Smooth muscle cell (in vitro differentiated cells): ENCODE results near the gene C16orf78. TPM values are rescaled to one million over a fixed set of nuclear protein-coding genes. Genes with fewer than 3 reads are reported as not detected.

Source experiments
- DNase-seq: peaks from one replicate; lab custom pipeline; 2025; ENCODE audit not compliant: unreplicated experiment; lab: John Stamatoyannopoulos, UW
- H2AFZ ChIP-seq: fragments of 200-600 bp; sonication (generic); 2 replicates; pipeline ENCODE4 v1.6.0; 2016; ENCODE audit warnings: antibody characterized with exemption, low read depth, mild to moderate bottlenecking
- H3F3A ChIP-seq: fragments of 200-600 bp; sonication (generic); 2 replicates; pipeline ENCODE4 v1.6.0; 2017; ENCODE audit warnings: antibody characterized with exemption, low read depth
- H3K27ac ChIP-seq: fragments of 200-600 bp; sonication (generic); 2 replicates; pipeline ENCODE4 v1.5.1; 2016; ENCODE audit warnings: low read depth, mild to moderate bottlenecking
- H3K27me3 ChIP-seq: fragments of 200-600 bp; sonication (generic); 2 replicates; pipeline ENCODE4 v1.6.1; 2016; ENCODE audit warnings: low read depth, mild to moderate bottlenecking
- H3K36me3 ChIP-seq: fragments of 200-600 bp; sonication (generic); 2 replicates; pipeline ENCODE4 v1.5.1; 2016; ENCODE audit warnings: low read depth
- H3K4me1 ChIP-seq: fragments of 200-600 bp; sonication (generic); 2 replicates; pipeline ENCODE4 v1.5.1; 2016; ENCODE audit warnings: low read depth
- H3K4me2 ChIP-seq: fragments of 200-600 bp; sonication (generic); 2 replicates; pipeline ENCODE4 v1.6.0; 2016; ENCODE audit warnings: mild to moderate bottlenecking
- H3K4me3 ChIP-seq: fragments of 200-600 bp; sonication (generic); 2 replicates; pipeline ENCODE4 v1.5.1; 2016; ENCODE audit warnings: mild to moderate bottlenecking
- H3K79me2 ChIP-seq: fragments of 200-600 bp; sonication (generic); 2 replicates; pipeline ENCODE4 v1.6.0; 2016; ENCODE audit warnings: low read depth, mild to moderate bottlenecking
- H3K9ac ChIP-seq: fragments of 200-600 bp; sonication (generic); 2 replicates; pipeline ENCODE4 v1.6.0; 2016; ENCODE audit warnings: low read depth
- H3K9me3 ChIP-seq: fragments of 200-600 bp; sonication (generic); replicated peaks from 2 replicates; pipeline ENCODE4 v1.5.1; 2016; ENCODE audit warnings: low read depth
- H4K20me1 ChIP-seq: fragments of 200-600 bp; sonication (generic); 2 replicates; pipeline ENCODE4 v1.6.0; 2016; ENCODE audit warnings: low read depth
- WGBS: methylation state at CpG from one replicate; pipeline ENCODE4 v1.1.7; 2016; ENCODE audit warnings: low lambda C conversion rate; 5-methylcytosine and 5-hydroxymethylcytosine counted together
- polyA plus RNA-seq: library from polyadenylated mRNA; unstranded; fragments of >200 nt; fragmentation: Nextera tagmentation; extraction: Ambion mirVana; gene quantifications from 2 replicates; pipeline ENCODE4 v1.2.1, GENCODE V29; 2016
- total RNA-seq: library from RNA; depleted of rRNA; stranded (reverse); fragments of >200 nt; gene quantifications from 2 replicates; pipeline ENCODE4 v1.2.3, GENCODE V29; 2014
- TF ChIP-seq, protein P1 (sequence below): fragments of 200-600 bp; sonication (generic); IDR thresholded peaks from 2 replicates; pipeline ENCODE4 v1.5.1; 2017; ENCODE audit warnings: borderline replicate concordance, mild to moderate bottlenecking, antibody characterized with exemption; ENCODE audit not compliant: insufficient read depth, poor library complexity, severe bottlenecking

The C16orf78 gene
- total and polyA plus RNA-seq, 2 experiments from 2014 or later, result not detected

DNA sequence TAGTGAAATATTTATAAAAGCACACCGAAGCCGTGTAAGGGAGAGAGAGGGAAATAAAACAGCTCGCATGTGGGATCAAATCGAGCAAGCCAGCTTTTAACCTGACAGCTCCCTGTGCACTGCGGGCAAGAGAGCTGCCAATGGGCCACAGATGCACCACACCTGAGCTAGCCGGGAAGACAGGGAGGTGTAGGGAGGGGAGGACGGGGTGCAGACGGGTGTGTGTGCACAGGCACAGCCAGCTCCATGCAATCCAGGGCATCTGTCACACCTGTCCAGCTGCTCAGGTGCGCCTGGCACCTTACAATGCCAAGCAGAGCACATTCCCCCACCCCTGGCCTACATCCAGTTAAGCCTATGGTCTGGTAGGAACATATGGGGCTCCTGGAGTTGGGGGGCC, 70.0 kb downstream of the C16orf78 start:
- H3K9ac ChIP-seq, result no peak overlapping the region
- peaks cover 9% of the 10 kb centered on the region for H3K27me3 ChIP-seq
- H3K4me2 ChIP-seq, result no peak overlapping the region
- peaks cover 10% of the 10 kb centered on the region for H3K4me1 ChIP-seq
- no peaks in the 10 kb centered on the region for H3K9me3 ChIP-seq
- no peaks in the 10 kb centered on the region for H3K79me2 ChIP-seq
- 88% methylated on average over 9 of the region's 9 CpGs for WGBS
- H3K27ac ChIP-seq, result no peak overlapping the region
- no peaks in the 10 kb centered on the region for H3F3A ChIP-seq
- no peaks in the 10 kb centered on the region for H4K20me1 ChIP-seq
- no peak overlapping the region for H3K4me3 ChIP-seq
- no peak for DNase-seq
- H3K36me3 ChIP-seq, result no peaks in the 10 kb centered on the region
- TF ChIP-seq, protein P1, sequence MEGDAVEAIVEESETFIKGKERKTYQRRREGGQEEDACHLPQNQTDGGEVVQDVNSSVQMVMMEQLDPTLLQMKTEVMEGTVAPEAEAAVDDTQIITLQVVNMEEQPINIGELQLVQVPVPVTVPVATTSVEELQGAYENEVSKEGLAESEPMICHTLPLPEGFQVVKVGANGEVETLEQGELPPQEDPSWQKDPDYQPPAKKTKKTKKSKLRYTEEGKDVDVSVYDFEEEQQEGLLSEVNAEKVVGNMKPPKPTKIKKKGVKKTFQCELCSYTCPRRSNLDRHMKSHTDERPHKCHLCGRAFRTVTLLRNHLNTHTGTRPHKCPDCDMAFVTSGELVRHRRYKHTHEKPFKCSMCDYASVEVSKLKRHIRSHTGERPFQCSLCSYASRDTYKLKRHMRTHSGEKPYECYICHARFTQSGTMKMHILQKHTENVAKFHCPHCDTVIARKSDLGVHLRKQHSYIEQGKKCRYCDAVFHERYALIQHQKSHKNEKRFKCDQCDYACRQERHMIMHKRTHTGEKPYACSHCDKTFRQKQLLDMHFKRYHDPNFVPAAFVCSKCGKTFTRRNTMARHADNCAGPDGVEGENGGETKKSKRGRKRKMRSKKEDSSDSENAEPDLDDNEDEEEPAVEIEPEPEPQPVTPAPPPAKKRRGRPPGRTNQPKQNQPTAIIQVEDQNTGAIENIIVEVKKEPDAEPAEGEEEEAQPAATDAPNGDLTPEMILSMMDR, result no peak
- no peak overlapping the region for H2AFZ ChIP-seq

DNA sequence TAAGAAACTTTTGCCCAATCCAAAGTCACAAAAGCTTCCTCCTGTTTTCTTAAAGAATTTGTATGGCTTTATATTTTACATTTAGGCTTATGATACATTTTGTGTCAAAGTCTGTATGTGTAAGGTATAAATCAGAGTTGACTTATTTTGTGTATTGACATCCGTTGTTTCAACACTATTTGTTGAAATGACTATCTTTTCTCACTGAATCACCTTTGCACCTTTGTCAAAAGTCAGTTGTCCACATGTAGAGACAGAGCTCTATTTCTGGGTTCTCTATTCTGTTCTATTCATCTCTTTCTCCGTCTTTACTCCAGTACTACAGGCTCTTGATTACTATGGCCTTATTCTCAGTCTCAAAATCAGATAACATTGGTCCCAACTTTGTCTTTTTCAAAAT, 73.2 kb downstream of the C16orf78 start:
- Histone ChIP-seq H3K4me3 (no peak overlapping the region), H4K20me1 (no peaks in the 10 kb centered on the region), H2AFZ (no peak overlapping the region), H3K27me3 (peaks cover 9% of the 10 kb centered on the region), H3K4me2 (no peak overlapping the region), H3K79me2 (no peaks in the 10 kb centered on the region), H3F3A (no peaks in the 10 kb centered on the region), H3K9me3 (no peaks in the 10 kb centered on the region), H3K36me3 (no peaks in the 10 kb centered on the region), H3K9ac (no peak overlapping the region), H3K27ac (no peak overlapping the region), H3K4me1 (peaks cover 3% of the 10 kb centered on the region)
- TF ChIP-seq, protein P1, result no peak
- no peak for DNase-seq
- whole genome bisulfite sequencing, result 93% methylated on average over 2 of the region's 2 CpGs

Other genes with a start within 250 kb of the C16orf78 start
- not detected in 2 replicates for gene CBLN1, start 92.0 kb upstream of the C16orf78 start, total RNA-seq
- gene CBLN1, start 92.0 kb upstream of the C16orf78 start, polyA plus RNA-seq, result not detected in 2 replicates